HEK293 (cell line): ENCODE data around the gene GPR89B.

ENCODE experiments used
- CTCF ChIP-seq: fragments of 450-650 bp; formaldehyde crosslinking; IDR thresholded peaks from 2 replicates; pipeline ENCODE4 v1.5.1; 2016; ENCODE audit warnings: missing biosample characterization, missing genetic modification characterization
- YY1 ChIP-seq: fragments of 450-650 bp; formaldehyde crosslinking; IDR thresholded peaks from 2 replicates; pipeline ENCODE4 v1.5.1; 2018; ENCODE audit warnings: missing biosample characterization, missing genetic modification characterization
- ZBTB8A ChIP-seq: fragments of 450-650 bp; formaldehyde crosslinking; IDR thresholded peaks from 2 replicates; pipeline ENCODE4 v1.5.1; 2016; ENCODE audit warnings: missing biosample characterization, missing genetic modification characterization
- ZNF155 ChIP-seq: fragments of 450-650 bp; formaldehyde crosslinking; IDR thresholded peaks from 2 replicates; pipeline ENCODE4 v1.5.1; 2016; ENCODE audit warnings: missing biosample characterization, missing genetic modification characterization
- ZNF169 ChIP-seq: fragments of 450-650 bp; formaldehyde crosslinking; IDR thresholded peaks from 2 replicates; pipeline ENCODE4 v1.5.1; 2016; ENCODE audit warnings: missing biosample characterization, missing genetic modification characterization
- ZNF211 ChIP-seq: fragments of 450-650 bp; formaldehyde crosslinking; IDR thresholded peaks from 2 replicates; pipeline ENCODE4 v1.5.1; 2016; ENCODE audit warnings: low read depth, missing biosample characterization, missing genetic modification characterization

GRCh38 chr1:147891088-147891487 lies 37.1 kb upstream of the GPR89B start:
- no peak for TF ChIP-seq CTCF
- TF ChIP-seq ZNF211 (tag by site-specific recombination), result no peak
- no peak for TF ChIP-seq ZBTB8A (tag by site-specific recombination)
- no peak for TF ChIP-seq YY1
- no peak for TF ChIP-seq ZNF155 (tag by site-specific recombination)
- no peak for TF ChIP-seq ZNF169 (tag by site-specific recombination)
